Stomach (tissue), 9 donors: ENCODE measurements around the gene INSC. TPM values are rescaled to one million over a fixed set of nuclear protein-coding genes. Genes with fewer than 3 reads are reported as not detected.

Source experiments
- DNase-seq, 2 donors: peaks; one replicate each; pipeline versions ENCODE4 v3.0.0 to v3.0.0-alpha.2; 2013 to 2019
- H3K27ac ChIP-seq, 5 donors: fragments of 200-600 bp in 4 of 5; sonication (generic) in 4 of 5; one replicate each; pipeline ENCODE4 v1.5.1; 2013 to 2019; ENCODE audit warnings: mild to moderate bottlenecking in 1 of 5, moderate library complexity in 1 of 5
- H3K27me3 ChIP-seq, 3 donors: fragments of 200-600 bp; sonication (generic); one replicate each; pipeline ENCODE4 v1.5.1; 2017 to 2019; ENCODE audit warnings: mixed run types in 1 of 3
- H3K36me3 ChIP-seq, 4 donors: fragments of 200-600 bp; sonication (generic); 1 replicate in 3 of 4; 2 replicates in 1 of 4; pipeline ENCODE4 v1.5.1; 2016 to 2019
- H3K4me1 ChIP-seq, 4 donors: fragments of 200-600 bp; sonication (generic); one replicate each; pipeline ENCODE4 v1.5.1; 2016 to 2019
- H3K4me3 ChIP-seq, 4 donors: fragments of 200-600 bp; sonication (generic) in 3 of 4; one replicate each; pipeline ENCODE4 v1.5.1; 2016 to 2019; ENCODE audit warnings: mild to moderate bottlenecking in 1 of 4
- H3K9me3 ChIP-seq, 4 donors: fragments of 200-600 bp; sonication (generic); one replicate each; pipeline ENCODE4 v1.5.1; 2016 to 2019
- CTCF ChIP-seq, 7 experiments: fragments of 450-650 bp in 4 of 7; fragments of 200-600 bp in 3 of 7; sonication (generic) in 3 of 7; IDR thresholded peaks; one replicate each; pipeline ENCODE4 v1.5.1; 2016 to 2019; ENCODE audit warnings: antibody characterized with exemption in 7 of 7, control low read depth in 2 of 7, mild to moderate bottlenecking in 1 of 7
- EP300 ChIP-seq: sonication (generic); formaldehyde crosslinking; IDR thresholded peaks from one replicate; pipeline ENCODE4 v1.6.1; 2017; ENCODE audit warnings: antibody characterized with exemption
- POLR2A ChIP-seq, 4 donors: fragments of 450-650 bp; IDR thresholded peaks; one replicate each; pipeline ENCODE4 v1.6.1; 2016; ENCODE audit warnings: antibody characterized with exemption in 4 of 4, control low read depth in 2 of 4, mild to moderate bottlenecking in 1 of 4, moderate library complexity in 1 of 4
- POLR2AphosphoS5 ChIP-seq, 3 donors: sonication (generic); formaldehyde crosslinking; IDR thresholded peaks; one replicate each; pipeline ENCODE4 v1.6.1; 2016; ENCODE audit warnings: antibody characterized with exemption in 3 of 3
- WGBS, 5 donors: extraction: QIAGEN DNeasy Blood & Tissue Kit in 3 of 5; methylation state at CpG; one replicate each; pipeline versions ENCODE4 v1.1.5 to v1.1.7; 2013 to 2018; 5-methylcytosine and 5-hydroxymethylcytosine counted together
- intact Hi-C: fragments of 100-400 bp; cut with DNase I; formaldehyde crosslinking; loops from one replicate; pipeline ENCODE4 v1.15.1; 2023; ENCODE audit warnings: low total_unique reads
- polyA plus RNA-seq, 3 donors: library from polyadenylated mRNA; stranded (reverse); fragments of 200-250 nt; gene quantifications; one replicate each; pipeline ENCODE4 v1.2.3, GENCODE V29; 2013
- total RNA-seq, 5 donors: library from RNA; depleted of rRNA; stranded (reverse); fragments of >200 nt; gene quantifications; one replicate each; pipeline versions ENCODE4 v1.1.0 to v1.2.3, GENCODE V29; 2014 to 2016
- donor health status: healthy with polysubstance abuse.
- donor health status: Bipolar disorder and iron deficiency.
- donor health status: healthy.

The INSC gene
- total and polyA plus RNA-seq, 8 donors: 0.75 to 23.2 (median 2.9) TPM; not detected in 1

- Histone ChIP-seq H3K4me3 (no peak overlapping the region), H3K27me3 (no peaks in the 10 kb centered on the region), H3K4me1 (peaks cover 0 to 3% (median 0%) of the 10 kb centered on the region in 4 donors), H3K27ac (no peak overlapping the region), H3K36me3 (no peaks in the 10 kb centered on the region), H3K9me3 (no peaks in the 10 kb centered on the region)
- 53 to 91% (median 62%) methylated on average over 2 of the region's 2 CpGs for WGBS, 5 donors
- DNase-seq: no peak
- intact Hi-C loops: no loop called here
- TF ChIP-seq POLR2AphosphoS5 (IDR thresholded peaks at IDR 0.05): no peak
- no peak for TF ChIP-seq CTCF (IDR thresholded peaks at IDR 0.05)
- no peak for TF ChIP-seq EP300
- no peak for TF ChIP-seq POLR2A (IDR thresholded peaks at IDR 0.05)
Measured at GRCh38 chr11:15124528-15124927, 9.8 kb downstream of the INSC start.

- TF ChIP-seq EP300: no peak
- TF ChIP-seq CTCF (IDR thresholded peaks at IDR 0.05): no peak
- no peak for TF ChIP-seq POLR2AphosphoS5 (IDR thresholded peaks at IDR 0.05)
- TF ChIP-seq POLR2A (IDR thresholded peaks at IDR 0.05): no peak
- intact Hi-C loops: no loop called here
- H3K27me3 ChIP-seq: no peaks in the 10 kb centered on the region
- DNase-seq: no peak
- no peaks in the 10 kb centered on the region for H3K36me3 ChIP-seq
- no peaks in the 10 kb centered on the region for H3K9me3 ChIP-seq
- H3K4me3 ChIP-seq: no peak overlapping the region
- H3K27ac ChIP-seq: no peak overlapping the region
- H3K4me1 ChIP-seq: no peaks in the 10 kb centered on the region
- 73 to 83% (median 77%) methylated on average over 6 of the region's 6 CpGs for WGBS, 5 donors
Measured at GRCh38 chr11:15127341-15127740, 12.6 kb downstream of the INSC start.

- H3K4me3 ChIP-seq: no peak overlapping the region
- no peaks in the 10 kb centered on the region for H3K27me3 ChIP-seq
- 59 to 83% (median 78%) methylated on average over 2 of the region's 2 CpGs for WGBS, 5 donors
- no peaks in the 10 kb centered on the region for H3K4me1 ChIP-seq
- intact Hi-C loops: no loop called here
- H3K9me3 ChIP-seq: no peaks in the 10 kb centered on the region
- no peak for TF ChIP-seq EP300
- no peak for TF ChIP-seq CTCF (IDR thresholded peaks at IDR 0.05)
- no peak for TF ChIP-seq POLR2A (IDR thresholded peaks at IDR 0.05)
- no peak for TF ChIP-seq POLR2AphosphoS5 (IDR thresholded peaks at IDR 0.05)
- H3K36me3 ChIP-seq: no peaks in the 10 kb centered on the region
- no peak for DNase-seq
- H3K27ac ChIP-seq: no peak overlapping the region
Measured at GRCh38 chr11:15128621-15129020, 13.9 kb downstream of the INSC start.

- no peak overlapping the region for H3K4me3 ChIP-seq
- no peak for TF ChIP-seq CTCF (IDR thresholded peaks at IDR 0.05)
- no peak for TF ChIP-seq POLR2AphosphoS5 (IDR thresholded peaks at IDR 0.05)
- no peak for TF ChIP-seq POLR2A (IDR thresholded peaks at IDR 0.05)
- no peak for TF ChIP-seq EP300
- WGBS, 5 donors: 87 to 98% (median 91%) methylated on average over 1 of the region's 1 CpG
- H3K27ac ChIP-seq: no peak overlapping the region
- H3K9me3 ChIP-seq: no peaks in the 10 kb centered on the region
- H3K27me3 ChIP-seq: no peaks in the 10 kb centered on the region
- intact Hi-C loops: no loop called here
- no peaks in the 10 kb centered on the region for H3K36me3 ChIP-seq
- H3K4me1 ChIP-seq: no peaks in the 10 kb centered on the region
- no peak for DNase-seq
Measured at GRCh38 chr11:15136166-15136565, 21.4 kb downstream of the INSC start.
